Measurements from ENCODE around the gene VGF. TPM values are rescaled to one million over a fixed set of nuclear protein-coding genes. Genes with fewer than 3 reads are reported as not detected.
"Not testable (repeated sequence)": the region's sequence is repeated elsewhere in the genome, so short reads cannot be mapped to it uniquely, and the experiment has no call there.

VGF gene
- total RNA-seq = 0.10 TPM

GRCh38 chr7:101165075-101165957 is at the start of gene VGF:
VGF (minus strand) TSS chr7:101165569; CDS start chr7:101164843, 726 bp downstream.
- DNase-seq = peak; percentile 71

- DNase-seq = no peak
Measured at GRCh38 chr7:101212014-101212413, 46.6 kb upstream of the VGF start.

- no peak for DNase-seq
Measured at GRCh38 chr7:101211501-101211900, 46.1 kb upstream of the VGF start.

- no peak for DNase-seq
Measured at GRCh38 chr7:101210143-101210542, 44.8 kb upstream of the VGF start.

- no peak for DNase-seq
Measured at GRCh38 chr7:101208794-101209193, 43.4 kb upstream of the VGF start.

- DNase-seq = no peak
Measured at GRCh38 chr7:101207459-101207858, 42.1 kb upstream of the VGF start.

GRCh38 chr7:101206665-101207042 is 41.3 kb upstream of the VGF start:
- DNase-seq = no peak

- no peak for DNase-seq
Measured at GRCh38 chr7:101205901-101206664, 40.7 kb upstream of the VGF start.

GRCh38 chr7:101203740-101204738 is 38.7 kb upstream of the VGF start:
- not testable (repeated sequence) for DNase-seq

GRCh38 chr7:101202603-101202918 is 37.2 kb upstream of the VGF start:
- DNase-seq = no peak

GRCh38 chr7:101201695-101202602 is 36.6 kb upstream of the VGF start:
- no peak for DNase-seq

GRCh38 chr7:101200862-101201599 is 35.7 kb upstream of the VGF start, which contains the start of gene MOGAT3:
MOGAT3 (minus strand) TSS chr7:101201036; CDS start chr7:101200854, 182 bp downstream.
- no peak for DNase-seq

GRCh38 chr7:101200504-101200861 is 35.1 kb upstream of the VGF start:
- no peak for DNase-seq

GRCh38 chr7:101199522-101199921 is 34.2 kb upstream of the VGF start:
- not testable (repeated sequence) for DNase-seq

GRCh38 chr7:101198476-101198875 is 33.1 kb upstream of the VGF start:
- no peak for DNase-seq

GRCh38 chr7:101197991-101198390 is 32.6 kb upstream of the VGF start:
- no peak for DNase-seq

GRCh38 chr7:101195884-101196283 is 30.5 kb upstream of the VGF start:
- DNase-seq = no peak

- DNase-seq = no peak
Measured at GRCh38 chr7:101189109-101189508, 23.7 kb upstream of the VGF start.

- DNase-seq = no peak
Measured at GRCh38 chr7:101186844-101187428, 21.6 kb upstream of the VGF start.

- DNase-seq = no peak
Measured at GRCh38 chr7:101186194-101186593, 20.8 kb upstream of the VGF start.

Measured in skin of body (tissue), 2 donors.